ENCODE measurements around the gene SLAIN1.
A peak's percentile ranks its signal among the peaks of the same experiment; 100 is the strongest.
"Not testable (repeated sequence)": the region's sequence is repeated elsewhere in the genome, so short reads cannot be mapped to it uniquely, and the experiment has no call there.

Gene SLAIN1
- 33.3 to 48.8 (median 47.8) reads per million in 3 donors for total RNA-seq

GRCh38 chr13:77697217-77698103 lies at the start of gene SLAIN1:
TSS of gene SLAIN1 (plus strand) at chr13:77697687. CDS start at chr13:77697914, 227 bp downstream.
- H3K27ac ChIP-seq (ENCODE audit: insufficient read depth, low read length, poor library complexity, severe bottlenecking) = peak within 1 kb of the TSS; percentile 84

GRCh38 chr13:77650409-77650808 lies 47.1 kb upstream of the SLAIN1 start:
- Histone ChIP-seq H3K9me3 (ENCODE audit: control insufficient read depth, low read length) (no peaks in the 10 kb centered on the region), H3K4me3 (ENCODE audit: insufficient read depth, low read depth, low read length, poor library complexity, severe bottlenecking) (no peak overlapping the region), H3K27me3 (replicated peaks; ENCODE audit: control insufficient read depth, insufficient read depth, low read length, poor library complexity, severe bottlenecking) (no peaks in the 10 kb centered on the region), H3K4me1 (ENCODE audit: control insufficient read depth, insufficient read depth, low read length, poor library complexity, severe bottlenecking) (no peaks in the 10 kb centered on the region), H3K27ac (ENCODE audit: insufficient read depth, low read length, poor library complexity, severe bottlenecking) (no peak overlapping the region), H3K36me3 (ENCODE audit: control insufficient read depth, insufficient read depth, low read length) (no peaks in the 10 kb centered on the region)
- no peak for DNase-seq

More at GRCh38 chr13:77697217-77698103, at the start of gene SLAIN1:
- no peaks in the 10 kb centered on the region for H3K27me3 ChIP-seq (replicated peaks; ENCODE audit: control insufficient read depth, insufficient read depth, low read length, poor library complexity, severe bottlenecking)
- peaks cover 15% of the 10 kb centered on the region for H3K4me1 ChIP-seq (ENCODE audit: control insufficient read depth, insufficient read depth, low read length, poor library complexity, severe bottlenecking)
- DNase-seq = peak; percentile 81 to 84 (median 82)
- H3K9me3 ChIP-seq (ENCODE audit: control insufficient read depth, low read length) = no peaks in the 10 kb centered on the region
- H3K36me3 ChIP-seq (ENCODE audit: control insufficient read depth, insufficient read depth, low read length) = no peaks in the 10 kb centered on the region
- H3K4me3 ChIP-seq (ENCODE audit: insufficient read depth, low read depth, low read length, poor library complexity, severe bottlenecking) = peak within 1 kb of the TSS; percentile 97

GRCh38 chr13:77653301-77653700 lies 44.2 kb upstream of the SLAIN1 start:
- Histone ChIP-seq H3K9me3 (ENCODE audit: control insufficient read depth, low read length) (no peaks in the 10 kb centered on the region), H3K27ac (ENCODE audit: insufficient read depth, low read length, poor library complexity, severe bottlenecking) (no peak overlapping the region), H3K27me3 (replicated peaks; ENCODE audit: control insufficient read depth, insufficient read depth, low read length, poor library complexity, severe bottlenecking) (no peaks in the 10 kb centered on the region), H3K36me3 (ENCODE audit: control insufficient read depth, insufficient read depth, low read length) (no peaks in the 10 kb centered on the region), H3K4me1 (ENCODE audit: control insufficient read depth, insufficient read depth, low read length, poor library complexity, severe bottlenecking) (no peaks in the 10 kb centered on the region), H3K4me3 (ENCODE audit: insufficient read depth, low read depth, low read length, poor library complexity, severe bottlenecking) (no peak overlapping the region)
- DNase-seq = no peak

- H3K36me3 ChIP-seq (ENCODE audit: control insufficient read depth, insufficient read depth, low read length); H3K9me3 ChIP-seq (ENCODE audit: control insufficient read depth, low read length); DNase-seq; H3K27ac ChIP-seq (ENCODE audit: insufficient read depth, low read length, poor library complexity, severe bottlenecking); H3K4me3 ChIP-seq (ENCODE audit: insufficient read depth, low read depth, low read length, poor library complexity, severe bottlenecking); H3K4me1 ChIP-seq (ENCODE audit: control insufficient read depth, insufficient read depth, low read length, poor library complexity, severe bottlenecking); H3K27me3 ChIP-seq (replicated peaks; ENCODE audit: control insufficient read depth, insufficient read depth, low read length, poor library complexity, severe bottlenecking): not testable (repeated sequence)
These were observed 37.5 kb upstream of the SLAIN1 start for GRCh38 chr13:77660016-77660415.

- Histone ChIP-seq H3K27me3 (replicated peaks; ENCODE audit: control insufficient read depth, insufficient read depth, low read length, poor library complexity, severe bottlenecking) (no peaks in the 10 kb centered on the region), H3K4me1 (ENCODE audit: control insufficient read depth, insufficient read depth, low read length, poor library complexity, severe bottlenecking) (no peaks in the 10 kb centered on the region), H3K36me3 (ENCODE audit: control insufficient read depth, insufficient read depth, low read length) (no peaks in the 10 kb centered on the region), H3K27ac (ENCODE audit: insufficient read depth, low read length, poor library complexity, severe bottlenecking) (no peak overlapping the region), H3K9me3 (ENCODE audit: control insufficient read depth, low read length) (no peaks in the 10 kb centered on the region), H3K4me3 (ENCODE audit: insufficient read depth, low read depth, low read length, poor library complexity, severe bottlenecking) (no peak overlapping the region)
- no peak for DNase-seq
These were observed 36.6 kb upstream of the SLAIN1 start for GRCh38 chr13:77660841-77661250.

GRCh38 chr13:77662301-77662700 lies 35.2 kb upstream of the SLAIN1 start:
- H3K27me3 ChIP-seq (replicated peaks; ENCODE audit: control insufficient read depth, insufficient read depth, low read length, poor library complexity, severe bottlenecking); H3K4me3 ChIP-seq (ENCODE audit: insufficient read depth, low read depth, low read length, poor library complexity, severe bottlenecking); H3K36me3 ChIP-seq (ENCODE audit: control insufficient read depth, insufficient read depth, low read length); H3K9me3 ChIP-seq (ENCODE audit: control insufficient read depth, low read length); H3K4me1 ChIP-seq (ENCODE audit: control insufficient read depth, insufficient read depth, low read length, poor library complexity, severe bottlenecking); DNase-seq; H3K27ac ChIP-seq (ENCODE audit: insufficient read depth, low read length, poor library complexity, severe bottlenecking): not testable (repeated sequence)

- H3K36me3 ChIP-seq (ENCODE audit: control insufficient read depth, insufficient read depth, low read length); H3K4me1 ChIP-seq (ENCODE audit: control insufficient read depth, insufficient read depth, low read length, poor library complexity, severe bottlenecking); H3K4me3 ChIP-seq (ENCODE audit: insufficient read depth, low read depth, low read length, poor library complexity, severe bottlenecking); DNase-seq; H3K27ac ChIP-seq (ENCODE audit: insufficient read depth, low read length, poor library complexity, severe bottlenecking); H3K27me3 ChIP-seq (replicated peaks; ENCODE audit: control insufficient read depth, insufficient read depth, low read length, poor library complexity, severe bottlenecking); H3K9me3 ChIP-seq (ENCODE audit: control insufficient read depth, low read length): not testable (repeated sequence)
These were observed 34.7 kb upstream of the SLAIN1 start for GRCh38 chr13:77662831-77663230.

GRCh38 chr13:77674852-77675251 lies 22.6 kb upstream of the SLAIN1 start:
- DNase-seq = no peak
- Histone ChIP-seq H3K4me1 (ENCODE audit: control insufficient read depth, insufficient read depth, low read length, poor library complexity, severe bottlenecking) (no peaks in the 10 kb centered on the region), H3K27ac (ENCODE audit: insufficient read depth, low read length, poor library complexity, severe bottlenecking) (no peak overlapping the region), H3K4me3 (ENCODE audit: insufficient read depth, low read depth, low read length, poor library complexity, severe bottlenecking) (no peak overlapping the region), H3K27me3 (replicated peaks; ENCODE audit: control insufficient read depth, insufficient read depth, low read length, poor library complexity, severe bottlenecking) (no peaks in the 10 kb centered on the region), H3K9me3 (ENCODE audit: control insufficient read depth, low read length) (no peaks in the 10 kb centered on the region), H3K36me3 (ENCODE audit: control insufficient read depth, insufficient read depth, low read length) (no peaks in the 10 kb centered on the region)

- Histone ChIP-seq H3K36me3 (ENCODE audit: control insufficient read depth, insufficient read depth, low read length) (no peaks in the 10 kb centered on the region), H3K4me3 (ENCODE audit: insufficient read depth, low read depth, low read length, poor library complexity, severe bottlenecking) (no peak overlapping the region), H3K4me1 (ENCODE audit: control insufficient read depth, insufficient read depth, low read length, poor library complexity, severe bottlenecking) (no peaks in the 10 kb centered on the region), H3K27ac (ENCODE audit: insufficient read depth, low read length, poor library complexity, severe bottlenecking) (no peak overlapping the region), H3K27me3 (replicated peaks; ENCODE audit: control insufficient read depth, insufficient read depth, low read length, poor library complexity, severe bottlenecking) (no peaks in the 10 kb centered on the region), H3K9me3 (ENCODE audit: control insufficient read depth, low read length) (no peaks in the 10 kb centered on the region)
- DNase-seq = no peak
These were observed 18.7 kb upstream of the SLAIN1 start for GRCh38 chr13:77678691-77679235.

GRCh38 chr13:77687799-77688198 lies 9.7 kb upstream of the SLAIN1 start:
- DNase-seq = no peak
- H3K27ac ChIP-seq (ENCODE audit: insufficient read depth, low read length, poor library complexity, severe bottlenecking) = no peak overlapping the region
- H3K9me3 ChIP-seq (ENCODE audit: control insufficient read depth, low read length) = no peaks in the 10 kb centered on the region
- no peak overlapping the region for H3K4me3 ChIP-seq (ENCODE audit: insufficient read depth, low read depth, low read length, poor library complexity, severe bottlenecking)
- no peaks in the 10 kb centered on the region for H3K4me1 ChIP-seq (ENCODE audit: control insufficient read depth, insufficient read depth, low read length, poor library complexity, severe bottlenecking)
- H3K27me3 ChIP-seq (replicated peaks; ENCODE audit: control insufficient read depth, insufficient read depth, low read length, poor library complexity, severe bottlenecking) = no peaks in the 10 kb centered on the region
- H3K36me3 ChIP-seq (ENCODE audit: control insufficient read depth, insufficient read depth, low read length) = no peaks in the 10 kb centered on the region

Measured in effector memory CD4-positive, alpha-beta T cell (primary cell).